Erythroblast (primary cell): ENCODE results near the gene CD79B.

ENCODE experiments used
- DNase-seq, 2 experiments: peaks; one replicate each; lab custom pipeline; 2025; lab: John Stamatoyannopoulos, UW
- GATA1 ChIP-seq: IDR thresholded peaks from 2 replicates; pipeline ENCODE4 v1.6.1; 2011; ENCODE audit warnings: low read depth, mild to moderate bottlenecking, control low read depth, low read length, moderate library complexity
- POLR2A ChIP-seq: IDR thresholded peaks from 2 replicates; pipeline ENCODE4 v1.6.1; 2011; ENCODE audit warnings: mild to moderate bottlenecking, low read length

The CD79B gene

GRCh38 chr17:63945784-63946439 lies 13.8 kb upstream of the CD79B start:
- no peak for TF ChIP-seq GATA1
- no peak for TF ChIP-seq POLR2A
- no peak for DNase-seq

GRCh38 chr17:63944736-63945499 lies 12.8 kb upstream of the CD79B start:
- DNase-seq = no peak
- TF ChIP-seq GATA1 = no peak
- no peak for TF ChIP-seq POLR2A

GRCh38 chr17:63943745-63944144 lies 11.6 kb upstream of the CD79B start:
- TF ChIP-seq GATA1 = no peak
- no peak for TF ChIP-seq POLR2A
- DNase-seq = no peak

- no peak for DNase-seq
- TF ChIP-seq GATA1 (no peak), POLR2A (no peak)
Measured at GRCh38 chr17:63942309-63942985, 10.3 kb upstream of the CD79B start.

GRCh38 chr17:63941751-63942150 lies 9.6 kb upstream of the CD79B start:
- DNase-seq = no peak
- TF ChIP-seq POLR2A (no peak), GATA1 (no peak)

GRCh38 chr17:63941162-63941561 lies 9.0 kb upstream of the CD79B start:
- no peak for DNase-seq
- TF ChIP-seq POLR2A (no peak), GATA1 (no peak)

- TF ChIP-seq POLR2A = no peak
- TF ChIP-seq GATA1 = no peak
- no peak for DNase-seq
Measured at GRCh38 chr17:63940584-63940983, 8.5 kb upstream of the CD79B start.

- DNase-seq = no peak
- no peak for TF ChIP-seq GATA1
- TF ChIP-seq POLR2A = no peak
Measured at GRCh38 chr17:63939884-63940283, 7.8 kb upstream of the CD79B start.

- no peak for TF ChIP-seq GATA1
- TF ChIP-seq POLR2A = no peak
- no peak for DNase-seq
Measured at GRCh38 chr17:63939401-63939800, 7.3 kb upstream of the CD79B start.

GRCh38 chr17:63937920-63938319 lies 5.8 kb upstream of the CD79B start:
- DNase-seq = no peak
- TF ChIP-seq POLR2A = no peak
- no peak for TF ChIP-seq GATA1

GRCh38 chr17:63937319-63937718 lies 5.2 kb upstream of the CD79B start:
- no peak for DNase-seq
- no peak for TF ChIP-seq POLR2A
- TF ChIP-seq GATA1 = no peak

- TF ChIP-seq POLR2A (no peak), GATA1 (no peak)
- no peak for DNase-seq
Measured at GRCh38 chr17:63934183-63935112, 2.3 kb upstream of the CD79B start.

GRCh38 chr17:63933598-63933997 lies 1.5 kb upstream of the CD79B start:
- no peak for DNase-seq
- no peak for TF ChIP-seq GATA1

GRCh38 chr17:63932721-63933120 lies 590 bp upstream of the CD79B start:
- DNase-seq = no peak
- TF ChIP-seq GATA1 (no peak), POLR2A (no peak)
